ENCODE data around the gene IGF1R.

The IGF1R gene

GRCh38 chr15:98658831-98659699 lies 10.7 kb downstream of the IGF1R start:
- TF ChIP-seq, protein P1, sequence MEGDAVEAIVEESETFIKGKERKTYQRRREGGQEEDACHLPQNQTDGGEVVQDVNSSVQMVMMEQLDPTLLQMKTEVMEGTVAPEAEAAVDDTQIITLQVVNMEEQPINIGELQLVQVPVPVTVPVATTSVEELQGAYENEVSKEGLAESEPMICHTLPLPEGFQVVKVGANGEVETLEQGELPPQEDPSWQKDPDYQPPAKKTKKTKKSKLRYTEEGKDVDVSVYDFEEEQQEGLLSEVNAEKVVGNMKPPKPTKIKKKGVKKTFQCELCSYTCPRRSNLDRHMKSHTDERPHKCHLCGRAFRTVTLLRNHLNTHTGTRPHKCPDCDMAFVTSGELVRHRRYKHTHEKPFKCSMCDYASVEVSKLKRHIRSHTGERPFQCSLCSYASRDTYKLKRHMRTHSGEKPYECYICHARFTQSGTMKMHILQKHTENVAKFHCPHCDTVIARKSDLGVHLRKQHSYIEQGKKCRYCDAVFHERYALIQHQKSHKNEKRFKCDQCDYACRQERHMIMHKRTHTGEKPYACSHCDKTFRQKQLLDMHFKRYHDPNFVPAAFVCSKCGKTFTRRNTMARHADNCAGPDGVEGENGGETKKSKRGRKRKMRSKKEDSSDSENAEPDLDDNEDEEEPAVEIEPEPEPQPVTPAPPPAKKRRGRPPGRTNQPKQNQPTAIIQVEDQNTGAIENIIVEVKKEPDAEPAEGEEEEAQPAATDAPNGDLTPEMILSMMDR (IDR thresholded peaks at IDR 0.05; ENCODE audit: control extremely low read depth, extremely low read depth, low read depth, missing control alignments), result peak; percentile 80
- peak; percentile 70 for DNase-seq (ENCODE audit: extremely low spot score)
- CTCF ChIA-PET, result interaction anchor here (0.6 to 7.4 kb wide), 24 partner anchors 10 to 410 kb away, joined by 3 to 120 read pairs (median 3); no protein-coding TSS in a partner anchor
- POLR2A ChIA-PET, result no interaction called here

- ChIA-PET CTCF (interaction anchor here (0.6 to 7.4 kb wide), 20 partner anchors 8 to 409 kb away, joined by 3 to 120 read pairs (median 4); no protein-coding TSS in a partner anchor), POLR2A (no interaction called here)
- no peak for DNase-seq (ENCODE audit: extremely low spot score)
- TF ChIP-seq, protein P1 (IDR thresholded peaks at IDR 0.05; ENCODE audit: control extremely low read depth, extremely low read depth, low read depth, missing control alignments), result no peak
Observed at GRCh38 chr15:98660055-98660454, 11.7 kb downstream of the IGF1R start.

- CTCF ChIA-PET, result interaction anchor here (1.9 kb wide), 1 partner anchor 16 kb away, joined by 6 read pairs; no protein-coding TSS in a partner anchor
- TF ChIP-seq, protein P1 (IDR thresholded peaks at IDR 0.05; ENCODE audit: control extremely low read depth, extremely low read depth, low read depth, missing control alignments), result no peak
- no peak for DNase-seq (ENCODE audit: extremely low spot score)
- POLR2A ChIA-PET, result no interaction called here
Observed at GRCh38 chr15:98663045-98663444, 14.7 kb downstream of the IGF1R start.

- DNase-seq (ENCODE audit: extremely low spot score), result no peak
- ChIA-PET CTCF (no interaction called here), POLR2A (no interaction called here)
- TF ChIP-seq, protein P1 (IDR thresholded peaks at IDR 0.05; ENCODE audit: control extremely low read depth, extremely low read depth, low read depth, missing control alignments), result no peak
Observed at GRCh38 chr15:98663606-98664005, 15.3 kb downstream of the IGF1R start.

DNA sequence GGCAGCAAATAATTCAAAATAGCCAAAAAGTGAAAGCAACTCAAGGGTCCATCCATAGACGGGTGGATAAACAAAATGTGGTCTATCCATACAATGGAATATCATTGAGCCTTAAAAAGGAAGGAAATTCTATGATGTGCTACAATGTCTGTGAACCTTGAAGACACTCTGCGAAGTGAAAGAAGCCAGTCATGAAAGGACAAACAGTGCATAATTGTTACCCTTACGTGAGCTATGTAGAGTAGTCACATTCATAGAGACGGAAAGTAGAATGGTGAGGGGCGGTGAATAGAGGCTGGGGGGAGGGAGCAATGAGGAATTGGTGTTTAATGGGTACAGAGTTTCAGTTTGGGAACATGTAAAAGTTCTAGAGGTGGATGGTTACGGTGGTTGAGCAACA lies 18.1 kb downstream of the IGF1R start:
- ChIA-PET CTCF (interaction anchor here (1.0 to 1.4 kb wide), 2 partner anchors 10 to 18 kb away, joined by 3 read pairs; no protein-coding TSS in a partner anchor), POLR2A (no interaction called here)

GRCh38 chr15:98666841-98667240 lies 18.5 kb downstream of the IGF1R start:
- TF ChIP-seq, protein P1 (IDR thresholded peaks at IDR 0.05; ENCODE audit: control extremely low read depth, extremely low read depth, low read depth, missing control alignments), result no peak
- ChIA-PET POLR2A (no interaction called here), CTCF (interaction anchor here (1.0 to 1.4 kb wide), 3 partner anchors 9 to 17 kb away, joined by 3 read pairs; no protein-coding TSS in a partner anchor)
- DNase-seq (ENCODE audit: extremely low spot score), result no peak

More for the DNA sequence above, 18.1 kb downstream of the IGF1R start:
- TF ChIP-seq, protein P1 (IDR thresholded peaks at IDR 0.05; ENCODE audit: control extremely low read depth, extremely low read depth, low read depth, missing control alignments), result no peak
- DNase-seq (ENCODE audit: extremely low spot score), result no peak

Measured in GM10248 (cell line).